DND-41 (cell line): ENCODE results near the gene FCN3.

Source experiments
- ATAC-seq: fragments of 200-7000 bp; cut with Tn5 transposase; 3 replicates; pipeline ENCODE4 v1.9.1; 2021; ENCODE audit warnings: low read depth; ENCODE audit not compliant: insufficient read depth
- DNase-seq: peaks from one replicate; pipeline ENCODE4 v3.0.0-alpha.2; 2020
- H2AFZ ChIP-seq: 2 replicates; pipeline ENCODE4 v1.6.0; 2012; ENCODE audit warnings: low read depth, low read length
- H3K27ac ChIP-seq: 2 replicates; pipeline ENCODE4 v1.5.1; 2012; ENCODE audit warnings: low read length, inconsistent platforms
- H3K27me3 ChIP-seq: fragments of 200-600 bp; sonication (generic); 2 replicates; pipeline ENCODE4 v1.6.0; 2012; ENCODE audit warnings: low read length, mild to moderate bottlenecking, inconsistent platforms; ENCODE audit not compliant: insufficient read depth, poor library complexity
- H3K36me3 ChIP-seq: 2 replicates; pipeline ENCODE4 v1.5.1; 2012; ENCODE audit warnings: low read length, inconsistent platforms; ENCODE audit not compliant: insufficient read depth
- H3K4me1 ChIP-seq: 2 replicates; pipeline ENCODE4 v1.5.1; 2012; ENCODE audit warnings: mild to moderate bottlenecking, low read length; ENCODE audit not compliant: insufficient read depth
- H3K4me2 ChIP-seq: 2 replicates; pipeline ENCODE4 v1.6.0; 2012; ENCODE audit warnings: mild to moderate bottlenecking, moderate library complexity, low read length, inconsistent platforms; ENCODE audit not compliant: insufficient read depth
- H3K4me3 ChIP-seq, 2 experiments: fragments of 200-600 bp in 1 of 2; shearing (Covaris generic) in 1 of 2; 2 replicates each; pipeline ENCODE4 v1.5.1; 2012 to 2016; ENCODE audit warnings: inconsistent platforms in 2 of 2, low read length in 2 of 2, mild to moderate bottlenecking in 2 of 2, low read depth in 1 of 2, moderate library complexity in 1 of 2
- H3K79me2 ChIP-seq: 2 replicates; pipeline ENCODE4 v1.6.0; 2012; ENCODE audit warnings: low read length, inconsistent platforms; ENCODE audit not compliant: insufficient read depth
- H3K9ac ChIP-seq: 2 replicates; pipeline ENCODE4 v1.6.0; 2012; ENCODE audit warnings: low read depth, mild to moderate bottlenecking, inconsistent platforms, low read length, moderate library complexity
- H3K9me3 ChIP-seq: 2 replicates; pipeline ENCODE4 v1.5.1; 2012; ENCODE audit warnings: low read length, moderate library complexity, mild to moderate bottlenecking, inconsistent platforms; ENCODE audit not compliant: insufficient read depth, severe bottlenecking
- H4K20me1 ChIP-seq: 2 replicates; pipeline ENCODE4 v1.6.0; 2012; ENCODE audit warnings: low read length; ENCODE audit not compliant: insufficient read depth
- CTCF ChIP-seq: IDR thresholded peaks from 2 replicates; pipeline ENCODE4 v1.5.1; 2012; ENCODE audit warnings: borderline replicate concordance, low read length, moderate library complexity, mild to moderate bottlenecking; ENCODE audit not compliant: poor library complexity, severe bottlenecking; ENCODE audit errors: extremely low read depth
- EZH2 ChIP-seq: IDR thresholded peaks from 3 replicates; pipeline ENCODE4 v1.6.1; 2012; ENCODE audit warnings: borderline replicate concordance, low read depth, mild to moderate bottlenecking, moderate library complexity, low read length, inconsistent platforms; ENCODE audit not compliant: severe bottlenecking

Gene FCN3

GRCh38 chr1:27339213-27339612 lies 35.4 kb downstream of the FCN3 start:
- ATAC-seq (no peak), DNase-seq (no peak)
- Histone ChIP-seq H3K4me1 (peaks cover 9% of the 10 kb centered on the region), H3K79me2 (no peaks in the 10 kb centered on the region), H3K9me3 (no peaks in the 10 kb centered on the region), H3K4me2 (no peak overlapping the region), H4K20me1 (no peaks in the 10 kb centered on the region; the same call in 1 of the 2 replicates), H3K27ac (no peak overlapping the region), H3K9ac (no peak overlapping the region), H3K27me3 (no peaks in the 10 kb centered on the region), H3K4me3 (no peak overlapping the region), H3K36me3 (peaks cover 31% of the 10 kb centered on the region), H2AFZ (no peak overlapping the region)
- TF ChIP-seq EZH2: no peak
- TF ChIP-seq CTCF: no peak

- H3K27ac ChIP-seq: no peak overlapping the region
- DNase-seq (no peak), ATAC-seq (no peak)
- H3K9me3 ChIP-seq: no peaks in the 10 kb centered on the region
- H3K4me3 ChIP-seq: no peak overlapping the region
- no peaks in the 10 kb centered on the region for H3K27me3 ChIP-seq
- H3K4me1 ChIP-seq: peaks cover 8% of the 10 kb centered on the region
- H3K36me3 ChIP-seq: peaks cover 35% of the 10 kb centered on the region
- no peak for TF ChIP-seq CTCF
- no peak for TF ChIP-seq EZH2
- H3K79me2 ChIP-seq: no peaks in the 10 kb centered on the region
- H3K4me2 ChIP-seq: no peak overlapping the region
- H3K9ac ChIP-seq: no peak overlapping the region
- H2AFZ ChIP-seq: no peak overlapping the region
- H4K20me1 ChIP-seq: no peaks in the 10 kb centered on the region; the same call in 1 of the 2 replicates
Measured at GRCh38 chr1:27338751-27339150, 35.9 kb downstream of the FCN3 start.

- no peaks in the 10 kb centered on the region for H3K27me3 ChIP-seq
- H3K4me2 ChIP-seq: no peak overlapping the region
- no peak overlapping the region for H3K9ac ChIP-seq
- no peak overlapping the region for H3K4me3 ChIP-seq
- H2AFZ ChIP-seq: no peak overlapping the region
- ATAC-seq (no peak), DNase-seq (no peak)
- H4K20me1 ChIP-seq: peaks cover 14% of the 10 kb centered on the region
- no peak overlapping the region for H3K27ac ChIP-seq
- H3K36me3 ChIP-seq: peaks cover 55% of the 10 kb centered on the region
- no peaks in the 10 kb centered on the region for H3K9me3 ChIP-seq
- H3K4me1 ChIP-seq: no peaks in the 10 kb centered on the region
- H3K79me2 ChIP-seq: no peaks in the 10 kb centered on the region
- no peak for TF ChIP-seq CTCF
- TF ChIP-seq EZH2: no peak
Measured at GRCh38 chr1:27336756-27337155, 37.9 kb downstream of the FCN3 start.
